Left ventricle myocardium superior (tissue), 1 donor: Measurements from ENCODE around the gene EXOC2. TPM values are rescaled to one million over a fixed set of nuclear protein-coding genes. Genes with fewer than 3 reads are reported as not detected.
"Not testable (repeated sequence)": the region's sequence is repeated elsewhere in the genome, so short reads cannot be mapped to it uniquely, and the experiment has no call there.

Experiments
- ATAC-seq: fragments of 200-7000 bp; cut with Tn5 transposase; one replicate; pipeline ENCODE4 v1.9.1; 2020; ENCODE audit warnings: mild to moderate bottlenecking, moderate library complexity
- DNase-seq: peaks from one replicate; pipeline ENCODE4 v3.0.0-alpha.2; 2020
- intact Hi-C: fragments of 100-400 bp; cut with micrococcal nuclease; formaldehyde crosslinking; loops from one replicate; pipeline ENCODE4 v1.11.0; 2022
- total RNA-seq: library from RNA; stranded (reverse); fragmentation: NEBNext Ultra II Directional; extraction: Animal tissue kit (Norgen Biotek cat#: 25700); gene quantifications from one replicate; pipeline ENCODE4 v1.2.1, GENCODE V29; 2021
- donor health status: DM: no; HTN: yes; CAD: no; lungs with severe emphysema.

The EXOC2 gene
- total RNA-seq, 1 donor from 2014 or later = 12.7 TPM

GRCh38 chr6:605895-606294, 87.0 kb downstream of the EXOC2 start:
- ATAC-seq, DNase-seq, intact Hi-C loops: not testable (repeated sequence)

GRCh38 chr6:604579-604978, 88.4 kb downstream of the EXOC2 start:
- DNase-seq (no peak), ATAC-seq (no peak)
- intact Hi-C loops = no loop called here

GRCh38 chr6:603265-603664, 89.7 kb downstream of the EXOC2 start:
- no peak for DNase-seq
- no peak for ATAC-seq
- intact Hi-C loops = no loop called here

- intact Hi-C loops = loop anchor here (10.0 kb wide), 1 partner anchor 195 kb away; no protein-coding TSS in a partner anchor
- no peak for ATAC-seq
- DNase-seq = no peak
These were observed 93.1 kb downstream of the EXOC2 start for GRCh38 chr6:599576-600448.

GRCh38 chr6:593907-594212, 99.1 kb downstream of the EXOC2 start:
- DNase-seq = no peak
- no peak for ATAC-seq
- intact Hi-C loops = loop anchor here (10.0 kb wide), 1 partner anchor 201 kb away; no protein-coding TSS in a partner anchor

DNA sequence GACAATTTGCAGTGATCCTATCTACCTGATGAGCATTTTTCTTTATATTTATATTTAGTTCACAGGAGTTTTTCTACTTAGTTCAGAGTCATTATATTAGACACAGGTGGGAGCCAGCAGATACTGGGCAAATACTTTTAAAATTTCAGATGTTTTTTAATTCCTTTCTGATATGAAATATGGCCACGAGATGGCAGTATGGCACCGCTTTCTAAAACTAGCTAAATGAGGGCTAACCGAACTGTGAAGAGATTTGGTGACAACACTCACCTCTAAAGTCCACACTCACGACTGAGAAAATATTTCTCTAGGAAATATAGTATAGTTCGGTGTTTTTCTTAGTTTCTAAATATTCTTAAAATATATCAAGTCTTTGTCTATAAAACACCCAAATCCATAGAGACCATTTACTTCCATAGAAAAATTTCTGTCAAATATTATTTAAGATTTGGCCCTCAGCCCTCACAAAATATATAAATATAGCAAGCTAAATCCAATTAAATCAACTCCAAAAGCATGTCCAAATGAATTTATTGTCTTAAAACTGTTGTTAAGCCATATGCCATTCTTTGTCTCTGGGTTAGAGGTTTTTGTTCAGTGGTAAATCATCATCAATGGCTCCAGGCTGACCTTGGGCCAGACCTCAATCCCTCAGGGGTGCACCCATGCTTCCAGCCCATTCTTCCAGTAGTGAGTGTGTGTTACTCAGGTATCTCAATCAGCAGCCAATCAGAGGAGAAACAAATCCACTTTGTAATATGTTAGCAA, 99.6 kb downstream of the EXOC2 start:
- intact Hi-C loops = loop anchor here (10.0 kb wide), 1 partner anchor 201 kb away; no protein-coding TSS in a partner anchor
- no peak for DNase-seq
- ATAC-seq = peak; percentile 12

- ATAC-seq (peak; percentile 39), DNase-seq (peak; percentile 37)
- intact Hi-C loops = no loop called here
These were observed 103.8 kb downstream of the EXOC2 start for GRCh38 chr6:589090-589489.

- no peak for DNase-seq
- intact Hi-C loops = no loop called here
- ATAC-seq = no peak
These were observed 106.4 kb downstream of the EXOC2 start for GRCh38 chr6:586553-586952.

- intact Hi-C loops = no loop called here
- ATAC-seq (peak; percentile 64), DNase-seq (peak; percentile 43)
These were observed 109.3 kb downstream of the EXOC2 start for GRCh38 chr6:583635-584034.

DNA sequence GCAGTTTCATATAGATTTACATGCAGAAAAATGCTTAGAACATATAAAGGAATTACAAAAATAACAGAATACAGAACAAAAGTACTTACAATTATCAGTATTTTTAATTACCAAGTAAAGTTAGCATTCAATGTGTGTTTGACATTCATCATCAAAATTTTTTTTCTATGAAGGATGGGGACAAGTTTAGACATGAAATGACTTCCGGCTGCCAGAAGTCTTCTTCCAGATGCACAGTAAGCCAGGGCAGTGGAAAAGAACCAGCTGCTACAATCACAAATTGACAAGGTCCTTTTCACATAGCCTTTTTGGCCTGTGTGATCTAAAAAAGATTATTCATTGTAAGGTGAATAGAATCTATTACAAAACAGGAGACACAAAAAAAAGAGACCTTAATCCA, 109.8 kb downstream of the EXOC2 start:
- ATAC-seq (no peak), DNase-seq (no peak)
- intact Hi-C loops = no loop called here

GRCh38 chr6:582370-582769, 110.6 kb downstream of the EXOC2 start:
- ATAC-seq = no peak
- DNase-seq = no peak
- intact Hi-C loops = no loop called here

GRCh38 chr6:579339-579738, 113.6 kb downstream of the EXOC2 start:
- ATAC-seq = no peak
- intact Hi-C loops = no loop called here
- no peak for DNase-seq

- ATAC-seq (no peak), DNase-seq (no peak)
- intact Hi-C loops = no loop called here
These were observed 120.2 kb downstream of the EXOC2 start for GRCh38 chr6:572596-573265.

GRCh38 chr6:571892-572291, 121.0 kb downstream of the EXOC2 start:
- intact Hi-C loops = no loop called here
- ATAC-seq = no peak
- no peak for DNase-seq

GRCh38 chr6:570825-571224, 122.1 kb downstream of the EXOC2 start:
- ATAC-seq (no peak), DNase-seq (no peak)
- intact Hi-C loops = no loop called here

- intact Hi-C loops = no loop called here
- no peak for ATAC-seq
- DNase-seq = no peak
These were observed 123.9 kb downstream of the EXOC2 start for GRCh38 chr6:568954-569523.

DNA sequence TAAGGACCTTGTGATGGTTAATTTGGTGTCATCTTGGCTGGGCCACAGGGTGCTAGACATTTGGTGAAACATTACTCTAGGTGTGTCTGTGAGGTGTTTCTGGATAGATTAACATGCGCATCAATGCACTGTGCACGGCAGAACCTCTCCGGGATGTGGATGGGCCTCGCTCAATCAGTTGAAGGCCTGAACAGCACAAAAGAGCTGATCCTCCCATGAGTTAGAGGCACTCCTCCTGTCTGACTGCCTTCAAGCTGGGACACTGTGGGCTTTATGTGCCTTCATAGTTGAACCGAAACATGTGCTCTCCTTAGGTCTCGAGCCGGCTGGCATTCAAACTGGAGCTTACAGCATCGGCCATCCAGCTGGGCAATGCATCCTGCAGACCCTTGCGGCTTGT, 124.9 kb downstream of the EXOC2 start:
- no peak for DNase-seq
- intact Hi-C loops = no loop called here
- no peak for ATAC-seq

DNA sequence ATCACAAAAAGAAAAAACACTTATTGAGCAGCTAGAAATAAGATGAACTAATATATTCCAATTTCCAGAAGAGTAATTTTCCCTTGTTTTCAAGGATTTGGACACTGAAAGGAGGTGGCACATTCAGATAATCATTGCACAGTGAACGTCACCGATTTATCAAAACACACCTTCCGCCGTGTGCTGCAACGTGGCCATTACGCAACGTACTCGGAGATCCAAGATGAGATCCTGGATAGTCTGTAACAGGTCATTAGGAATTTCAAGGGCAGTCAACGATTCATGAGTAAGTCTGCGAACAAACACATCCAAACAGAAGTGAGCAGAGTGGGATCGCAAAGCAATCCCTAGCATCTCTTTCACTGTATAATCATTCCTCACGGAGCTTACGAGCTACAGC, 129.1 kb downstream of the EXOC2 start:
- ATAC-seq (no peak), DNase-seq (no peak)
- intact Hi-C loops = no loop called here

DNA sequence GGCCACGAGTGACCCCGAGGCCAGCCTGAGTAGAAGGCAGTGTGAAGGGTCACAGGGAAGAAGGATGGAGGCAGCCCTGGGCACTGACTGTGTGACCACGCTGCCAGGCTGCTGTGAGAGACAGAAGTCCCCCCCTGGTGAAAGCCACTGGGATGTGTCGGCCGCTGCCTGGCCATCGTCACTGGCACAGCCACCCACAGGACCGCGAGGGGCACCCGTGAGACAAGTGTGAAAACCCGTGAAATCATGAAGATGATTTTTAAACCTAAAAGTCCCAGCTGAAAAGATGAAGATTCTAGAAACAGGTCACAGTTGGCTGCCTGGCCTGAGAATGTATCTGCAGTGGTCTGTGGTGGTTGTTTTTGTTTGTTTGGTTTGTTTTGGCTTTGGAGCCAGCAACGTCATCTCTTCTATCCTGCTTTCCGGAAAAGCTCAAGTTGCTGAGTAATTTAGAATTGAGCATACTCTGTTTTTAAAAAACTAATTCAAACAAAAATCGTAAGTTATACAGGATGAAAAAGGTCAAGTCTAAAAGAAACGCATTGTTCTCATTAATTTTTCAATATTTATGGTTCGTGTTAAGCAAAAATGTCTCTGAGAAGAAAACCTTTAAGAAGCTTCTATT, 130.8 kb downstream of the EXOC2 start:
- ATAC-seq (no peak), DNase-seq (no peak)

More for the DNA sequence above, 130.8 kb downstream of the EXOC2 start:
- intact Hi-C loops = no loop called here
